Fibroblast of villous mesenchyme (primary cell): ENCODE results near the gene MLLT6. TPM values are rescaled to one million over a fixed set of nuclear protein-coding genes. Genes with fewer than 3 reads are reported as not detected.

Experiments
- DNase-seq: peaks from one replicate; pipeline ENCODE4 v3.0.0-alpha.2; 2010; ENCODE audit warnings: low read depth
- H3K4me3 ChIP-seq: 2 replicates; pipeline ENCODE4 v1.5.1; 2011; ENCODE audit warnings: low read depth, mild to moderate bottlenecking, low read length
- total RNA-seq: library from RNA; depleted of rRNA; stranded (reverse); fragments of >200 nt; gene quantifications from 2 replicates; pipeline ENCODE4 v1.2.3, GENCODE V29; 2012
- TF ChIP-seq, protein P1 (sequence below): IDR thresholded peaks from 2 replicates; pipeline ENCODE4 v1.5.1; 2012; ENCODE audit warnings: low read depth, mild to moderate bottlenecking, low read length; ENCODE audit not compliant: insufficient read depth

Gene MLLT6
- total RNA-seq, 1 donor = 25.5 TPM

- DNase-seq = peak; percentile 86
- TF ChIP-seq, protein P1, sequence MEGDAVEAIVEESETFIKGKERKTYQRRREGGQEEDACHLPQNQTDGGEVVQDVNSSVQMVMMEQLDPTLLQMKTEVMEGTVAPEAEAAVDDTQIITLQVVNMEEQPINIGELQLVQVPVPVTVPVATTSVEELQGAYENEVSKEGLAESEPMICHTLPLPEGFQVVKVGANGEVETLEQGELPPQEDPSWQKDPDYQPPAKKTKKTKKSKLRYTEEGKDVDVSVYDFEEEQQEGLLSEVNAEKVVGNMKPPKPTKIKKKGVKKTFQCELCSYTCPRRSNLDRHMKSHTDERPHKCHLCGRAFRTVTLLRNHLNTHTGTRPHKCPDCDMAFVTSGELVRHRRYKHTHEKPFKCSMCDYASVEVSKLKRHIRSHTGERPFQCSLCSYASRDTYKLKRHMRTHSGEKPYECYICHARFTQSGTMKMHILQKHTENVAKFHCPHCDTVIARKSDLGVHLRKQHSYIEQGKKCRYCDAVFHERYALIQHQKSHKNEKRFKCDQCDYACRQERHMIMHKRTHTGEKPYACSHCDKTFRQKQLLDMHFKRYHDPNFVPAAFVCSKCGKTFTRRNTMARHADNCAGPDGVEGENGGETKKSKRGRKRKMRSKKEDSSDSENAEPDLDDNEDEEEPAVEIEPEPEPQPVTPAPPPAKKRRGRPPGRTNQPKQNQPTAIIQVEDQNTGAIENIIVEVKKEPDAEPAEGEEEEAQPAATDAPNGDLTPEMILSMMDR = no peak
- no peak overlapping the region for H3K4me3 ChIP-seq
Measured at GRCh38 chr17:38693700-38694329, 11.3 kb upstream of the MLLT6 start.

GRCh38 chr17:38697061-38697820, 7.8 kb upstream of the MLLT6 start:
- no peak overlapping the region for H3K4me3 ChIP-seq

DNA sequence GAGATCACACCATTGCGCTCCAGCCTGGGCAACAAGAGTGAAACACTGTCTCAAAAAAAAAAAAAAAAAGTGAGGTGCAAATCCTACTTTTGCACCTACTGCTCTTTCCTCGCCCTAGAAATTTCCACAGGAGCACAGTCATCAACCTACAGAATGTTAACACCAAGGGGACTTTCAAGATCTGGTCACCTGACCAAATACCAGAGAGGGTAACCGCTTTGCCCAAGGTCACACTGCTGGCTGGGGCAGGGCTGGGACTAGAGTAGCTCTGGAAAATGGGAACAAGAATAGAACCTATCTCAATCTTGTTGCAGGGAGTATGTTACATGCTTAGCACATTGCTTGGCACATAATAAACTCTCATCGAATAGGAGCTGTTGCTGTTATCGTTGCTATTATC, 6.3 kb upstream of the MLLT6 start:
- no peak overlapping the region for H3K4me3 ChIP-seq
- TF ChIP-seq, protein P1 = no peak
- DNase-seq = no peak

More at GRCh38 chr17:38697061-38697820, 7.8 kb upstream of the MLLT6 start:
- TF ChIP-seq, protein P1 = no peak
- DNase-seq = no peak

GRCh38 chr17:38701504-38702165, 3.4 kb upstream of the MLLT6 start:
- H3K4me3 ChIP-seq = peak overlapping the region; percentile 78
- TF ChIP-seq, protein P1 = no peak
- peak; percentile 13 for DNase-seq

GRCh38 chr17:38702166-38702915, 2.7 kb upstream of the MLLT6 start:
- DNase-seq = peak; percentile 83
- TF ChIP-seq, protein P1 = no peak
- peak overlapping the region; percentile 78 for H3K4me3 ChIP-seq

DNA sequence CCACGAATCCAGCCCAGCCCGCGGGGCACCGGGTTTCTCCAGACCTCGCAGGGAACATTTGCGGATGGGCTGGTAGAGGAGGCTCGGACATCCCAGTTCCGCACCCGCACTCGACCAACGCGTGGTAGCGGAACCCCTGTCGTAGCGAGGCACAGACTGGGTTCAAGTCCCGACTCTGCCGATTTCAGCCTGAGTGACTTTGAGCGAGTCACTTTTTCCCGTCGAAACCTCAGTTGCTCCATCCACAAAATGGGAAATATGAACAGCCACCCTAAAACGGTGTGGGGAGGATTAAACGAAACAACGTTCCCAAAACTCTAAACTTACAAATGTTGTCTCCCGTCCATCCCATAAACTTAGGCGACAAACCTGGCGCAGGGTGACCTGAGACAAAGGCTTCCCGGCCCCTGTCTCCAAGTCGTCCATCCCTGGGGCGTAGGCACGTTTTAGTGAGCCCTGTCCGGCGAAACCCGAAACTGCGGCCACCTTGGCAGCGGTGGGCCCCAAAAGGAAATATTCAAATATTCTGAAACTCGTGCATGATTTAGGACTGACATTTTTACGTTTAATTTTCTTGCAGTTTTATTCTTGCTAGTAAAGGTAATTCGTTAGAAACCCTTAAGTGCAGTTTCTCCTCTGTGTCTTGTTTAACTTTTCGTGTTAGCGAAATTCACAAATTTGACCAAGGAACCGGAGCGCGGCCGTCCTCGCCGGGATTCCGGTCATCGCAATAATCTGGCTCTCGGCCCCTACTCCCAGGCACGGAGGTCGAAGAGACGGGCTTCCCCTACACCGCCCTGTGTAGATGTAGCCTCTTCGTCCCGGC, 1.9 kb upstream of the MLLT6 start:
- DNase-seq = no peak
- TF ChIP-seq, protein P1 = no peak
- H3K4me3 ChIP-seq = peak overlapping the region; percentile 78
